ENCODE results near the gene CST7. TPM values are rescaled to one million over a fixed set of nuclear protein-coding genes. Genes with fewer than 3 reads are reported as not detected.

The CST7 gene
- total and polyA plus RNA-seq, 7 donors, result 0.13 to 1.2 (median 0.55) TPM

DNA sequence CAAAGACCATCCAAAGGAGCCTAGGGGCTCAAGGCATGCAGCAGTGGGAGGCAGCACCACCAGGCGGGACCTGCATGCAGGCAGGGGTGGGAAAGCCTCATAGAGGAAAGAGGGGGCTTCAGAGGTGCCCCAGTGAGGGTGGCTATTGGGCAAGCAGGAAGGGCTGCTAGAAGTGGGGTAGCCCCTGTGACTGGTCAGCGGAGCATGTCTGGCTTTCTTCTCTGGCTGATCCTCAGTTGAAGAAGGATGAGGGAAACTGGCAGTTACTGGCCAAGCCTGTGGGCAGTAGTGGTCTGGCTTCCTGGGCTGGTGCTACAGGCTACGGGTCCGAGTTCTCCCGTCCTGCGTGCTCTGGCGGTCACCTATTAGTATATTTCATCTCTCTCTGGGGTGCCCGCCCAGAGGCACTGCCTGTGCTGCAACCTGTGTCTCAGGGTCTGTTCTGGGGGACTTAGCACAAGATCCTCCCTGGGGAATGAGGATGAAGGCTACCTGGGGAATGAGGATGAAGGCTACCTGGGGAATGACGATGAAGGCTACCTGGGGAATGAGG lies 35.9 kb upstream of the CST7 start:
- H3K27ac ChIP-seq, result no peak overlapping the region
- H3K36me3 ChIP-seq (ENCODE audit: insufficient read depth in 1 of 2, low read depth in 1 of 2), result no peaks in the 10 kb centered on the region
- ATAC-seq, result no peak
- TF ChIP-seq, protein P1, sequence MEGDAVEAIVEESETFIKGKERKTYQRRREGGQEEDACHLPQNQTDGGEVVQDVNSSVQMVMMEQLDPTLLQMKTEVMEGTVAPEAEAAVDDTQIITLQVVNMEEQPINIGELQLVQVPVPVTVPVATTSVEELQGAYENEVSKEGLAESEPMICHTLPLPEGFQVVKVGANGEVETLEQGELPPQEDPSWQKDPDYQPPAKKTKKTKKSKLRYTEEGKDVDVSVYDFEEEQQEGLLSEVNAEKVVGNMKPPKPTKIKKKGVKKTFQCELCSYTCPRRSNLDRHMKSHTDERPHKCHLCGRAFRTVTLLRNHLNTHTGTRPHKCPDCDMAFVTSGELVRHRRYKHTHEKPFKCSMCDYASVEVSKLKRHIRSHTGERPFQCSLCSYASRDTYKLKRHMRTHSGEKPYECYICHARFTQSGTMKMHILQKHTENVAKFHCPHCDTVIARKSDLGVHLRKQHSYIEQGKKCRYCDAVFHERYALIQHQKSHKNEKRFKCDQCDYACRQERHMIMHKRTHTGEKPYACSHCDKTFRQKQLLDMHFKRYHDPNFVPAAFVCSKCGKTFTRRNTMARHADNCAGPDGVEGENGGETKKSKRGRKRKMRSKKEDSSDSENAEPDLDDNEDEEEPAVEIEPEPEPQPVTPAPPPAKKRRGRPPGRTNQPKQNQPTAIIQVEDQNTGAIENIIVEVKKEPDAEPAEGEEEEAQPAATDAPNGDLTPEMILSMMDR (IDR thresholded peaks at IDR 0.05), result no peak
- H3K27me3 ChIP-seq (ENCODE audit: insufficient read depth in 3 of 3, low read length in 2 of 3), result no peaks in the 10 kb centered on the region
- intact Hi-C loops (cut with DNase I), result no loop called here
- no peak overlapping the region for H3K4me3 ChIP-seq
- WGBS, 3 donors, result 81 to 92% (median 91%) methylated on average over 9 of the region's 9 CpGs
- DNase-seq, result no peak
- no peaks in the 10 kb centered on the region for H3K4me1 ChIP-seq
- peaks cover 8% of the 10 kb centered on the region for H3K9me3 ChIP-seq

DNA sequence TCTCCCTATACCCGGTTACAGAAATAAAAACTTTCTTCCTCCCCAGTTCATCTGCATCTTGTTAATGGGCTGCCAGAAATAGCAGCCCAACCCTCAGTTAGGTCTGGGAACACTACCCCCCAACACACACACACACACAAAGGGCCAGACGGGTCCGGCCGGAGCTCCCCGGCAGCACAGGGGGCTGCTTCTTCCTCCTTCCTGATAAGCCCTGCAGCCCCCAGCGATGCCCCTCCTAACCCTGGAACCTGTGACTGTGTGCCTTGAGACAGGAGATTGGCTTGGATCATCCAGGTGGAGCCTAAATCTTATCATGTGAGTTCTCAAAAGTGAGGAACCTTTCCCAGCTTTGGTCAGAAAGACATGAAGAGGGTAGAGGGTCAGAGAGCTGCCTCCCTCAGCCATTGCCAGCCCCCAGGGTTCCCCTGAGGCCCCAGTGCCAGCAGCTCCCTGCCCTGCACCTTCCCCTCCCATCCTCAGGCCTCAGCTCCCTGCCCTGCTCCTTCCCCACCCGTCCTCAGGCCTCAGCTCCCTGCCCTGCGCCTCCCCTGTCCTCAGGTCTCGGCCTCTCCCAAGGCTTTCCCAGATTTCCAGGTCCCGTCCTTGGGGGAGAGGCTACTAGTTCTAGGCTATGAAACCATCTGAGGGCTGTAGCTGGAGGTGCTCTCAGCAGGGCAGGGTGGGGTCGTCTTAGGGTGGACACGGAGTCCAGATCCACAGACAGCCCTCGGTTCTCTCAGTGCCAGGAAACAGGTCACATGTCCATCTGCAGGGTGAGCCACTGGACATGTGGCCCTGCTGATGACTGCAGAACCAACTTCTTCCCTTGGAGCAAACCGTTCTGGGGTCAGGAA lies 34.5 kb upstream of the CST7 start:
- H3K36me3 ChIP-seq (ENCODE audit: insufficient read depth in 1 of 2, low read depth in 1 of 2), result no peaks in the 10 kb centered on the region
- no peaks in the 10 kb centered on the region for H3K27me3 ChIP-seq (ENCODE audit: insufficient read depth in 3 of 3, low read length in 2 of 3)
- ATAC-seq (no peak), DNase-seq (no peak)
- H3K9me3 ChIP-seq, result no peaks in the 10 kb centered on the region
- WGBS, 3 donors, result 68 to 75% (median 70%) methylated on average over 14 of the region's 14 CpGs
- no peaks in the 10 kb centered on the region for H3K4me1 ChIP-seq
- TF ChIP-seq, protein P1 (IDR thresholded peaks at IDR 0.05), result no peak
- no peak overlapping the region for H3K27ac ChIP-seq
- H3K4me3 ChIP-seq, result no peak overlapping the region
- intact Hi-C loops (cut with DNase I), result loop anchor here in 1 of 2 donors (5.0 kb wide), 1 partner anchor 752 kb away; no protein-coding TSS in a partner anchor

DNA sequence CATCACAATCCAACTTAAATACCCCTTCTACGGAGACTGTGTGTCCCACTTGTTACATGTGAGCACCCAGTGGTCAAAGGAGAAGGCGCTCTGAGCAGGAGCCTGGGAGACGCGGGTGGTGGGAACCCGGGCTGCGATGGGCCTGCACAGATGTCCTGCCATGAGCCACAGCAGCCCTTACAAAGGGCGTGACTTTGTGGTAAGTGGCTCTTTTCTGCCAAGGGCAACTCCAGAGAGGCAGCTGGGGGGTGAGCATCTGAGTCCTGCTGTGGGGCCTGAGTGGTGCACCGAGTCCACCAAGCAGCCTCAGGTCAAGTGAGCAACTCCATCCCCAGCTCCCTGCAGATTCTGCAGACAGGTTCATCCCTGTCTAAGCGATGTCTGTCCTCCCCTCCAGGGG lies 33.6 kb upstream of the CST7 start:
- no peak for DNase-seq
- Histone ChIP-seq H3K27ac (no peak overlapping the region), H3K4me3 (no peak overlapping the region), H3K9me3 (no peaks in the 10 kb centered on the region), H3K4me1 (no peaks in the 10 kb centered on the region), H3K27me3 (ENCODE audit: insufficient read depth in 3 of 3, low read length in 2 of 3) (no peaks in the 10 kb centered on the region), H3K36me3 (ENCODE audit: insufficient read depth in 1 of 2, low read depth in 1 of 2) (no peaks in the 10 kb centered on the region)
- WGBS, 3 donors, result 81 to 94% (median 88%) methylated on average over 9 of the region's 9 CpGs
- intact Hi-C loops (cut with DNase I), result loop anchor here in 1 of 2 donors (5.0 kb wide), 1 partner anchor 753 kb away; no protein-coding TSS in a partner anchor
- TF ChIP-seq, protein P1 (IDR thresholded peaks at IDR 0.05), result no peak
- no peak for ATAC-seq

DNA sequence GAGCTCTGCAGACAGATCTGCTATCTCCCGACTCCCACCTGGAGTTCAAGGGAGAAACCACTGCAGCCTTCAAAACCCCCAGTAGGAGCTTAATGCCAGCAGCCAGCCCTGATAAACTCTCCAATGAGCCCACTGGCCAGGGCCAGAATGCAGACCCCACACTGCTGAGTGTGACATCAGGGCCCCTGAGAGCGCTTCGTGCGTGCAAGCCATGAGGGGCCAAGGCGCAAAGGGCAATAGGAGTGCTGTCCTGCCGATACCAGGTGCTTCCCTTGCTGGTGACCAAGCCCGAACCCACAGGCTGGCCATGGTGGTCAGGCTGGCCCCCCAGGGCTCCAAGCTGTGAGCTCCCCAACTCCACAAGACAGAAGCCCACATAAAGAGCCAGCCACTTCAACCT lies 33.2 kb upstream of the CST7 start:
- no peak overlapping the region for H3K4me3 ChIP-seq
- H3K4me1 ChIP-seq, result no peaks in the 10 kb centered on the region
- 91 to 92% (median 91%) methylated on average over 7 of the region's 7 CpGs for whole genome bisulfite sequencing, 3 donors
- H3K27ac ChIP-seq, result no peak overlapping the region
- DNase-seq, result no peak
- ATAC-seq, result no peak
- intact Hi-C loops (cut with DNase I), result loop anchor here in 1 of 2 donors (5.0 kb wide), 1 partner anchor 754 kb away; no protein-coding TSS in a partner anchor
- H3K36me3 ChIP-seq (ENCODE audit: insufficient read depth in 1 of 2, low read depth in 1 of 2), result no peaks in the 10 kb centered on the region
- no peaks in the 10 kb centered on the region for H3K9me3 ChIP-seq
- TF ChIP-seq, protein P1 (IDR thresholded peaks at IDR 0.05), result no peak
- no peaks in the 10 kb centered on the region for H3K27me3 ChIP-seq (ENCODE audit: insufficient read depth in 3 of 3, low read length in 2 of 3)
